Measurements from ENCODE around the gene LCN15. TPM values are rescaled to one million over a fixed set of nuclear protein-coding genes. Genes with fewer than 3 reads are reported as not detected.

The LCN15 gene
- total and polyA plus RNA-seq, 2 of the 13 experiments (the other 11 are each of a cell fraction or from before 2014, with no cell fraction given): 1.3 to 53.7 TPM

- TF ChIP-seq NFIB (CRISPR knock-in tag; IDR thresholded peaks at IDR 0.05; ENCODE audit: borderline replicate concordance) (no peak), ZNF773 (CRISPR knock-in tag; IDR thresholded peaks at IDR 0.05; ENCODE audit: borderline replicate concordance) (no peak), HMG20B (CRISPR knock-in tag; conservative IDR thresholded peaks at IDR 0.05) (no peak), THAP7 (CRISPR knock-in tag; IDR thresholded peaks at IDR 0.05) (no peak), ZNF850 (CRISPR knock-in tag; conservative IDR thresholded peaks at IDR 0.05) (0 out of 2 replicates have a peak, but pooled peaks have one; percentile 16), ZNF605 (CRISPR knock-in tag; IDR thresholded peaks at IDR 0.05) (peak; percentile 1; the same call in 1 of the 2 replicates)
Observed at GRCh38 chr9:136806631-136807201, 42.4 kb upstream of the LCN15 start (continued).

- peak overlapping the region; percentile 76 for H3K27ac ChIP-seq (ENCODE audit: extremely low read length, insufficient read depth, low read length)
- 93% methylated on average over 3 of the region's 10 CpGs for WGBS (ENCODE audit: low lambda C conversion rate)
- peak overlapping the region; percentile 86; the same call in 1 of the 2 replicates for H3K9ac ChIP-seq (ENCODE audit: insufficient read depth, low read depth, low read length)
- DNase-seq (ENCODE audit: low spot score): no peak
- BruUV-seq (replicated peaks): no TSS peak
- H3K4me2 ChIP-seq (ENCODE audit: low read depth, low read length): peak overlapping the region; percentile 72
- in situ Hi-C loops (cut with HindIII; ENCODE audit: extremely low pct_ligation_motif_present, low pct_unique_long_range_greater_than_20kb): no loop called here
- intact Hi-C loops (cut with micrococcal nuclease; ENCODE audit: unreplicated experiment): no loop called here
- H3K4me3 ChIP-seq (replicated peaks in 1 of 3; ENCODE audit: insufficient read depth in 1 of 3, low read depth in 2 of 3, low read length in 3 of 3): peak overlapping the region; percentile 61 to 96 (median 88); a peak in 5 of 6 replicates
- H3K36me3 ChIP-seq (replicated peaks in 1 of 2; ENCODE audit: control insufficient read depth in 1 of 2, insufficient read depth in 2 of 2, low read length in 2 of 2): peaks cover 2 to 3% of the 10 kb centered on the region in 2 experiments; a peak in 3 of 5 replicates
- ChIA-PET CTCF (ENCODE audit: low intra/inter-chr PET ratio, low total read pairs) (no interaction called here), POLR2A (interaction anchor here (0.6 to 3.2 kb wide), 5 partner anchors 10 to 78 kb away, joined by 3 to 12 read pairs (median 6); partner anchors contain the start of gene CCDC183)
- H3K9me3 ChIP-seq (ENCODE audit: low read length): no peaks in the 10 kb centered on the region
- no peak for ATAC-seq
- no peak overlapping the region for H2AFZ ChIP-seq (ENCODE audit: low read length)
- H3K27me3 ChIP-seq (ENCODE audit: control insufficient read depth in 1 of 2, insufficient read depth in 2 of 2, low read length in 2 of 2): no peaks in the 10 kb centered on the region
- H3K4me1 ChIP-seq (ENCODE audit: insufficient read depth, low read length): peaks cover 74% of the 10 kb centered on the region
- H3K79me2 ChIP-seq (ENCODE audit: insufficient read depth, low read length): peaks cover 55% of the 10 kb centered on the region
- no peaks in the 10 kb centered on the region; the same call in 1 of the 2 replicates for H4K20me1 ChIP-seq (ENCODE audit: insufficient read depth, low read length)
- no peak for FAIRE-seq
- TF ChIP-seq ARNTL (CRISPR knock-in tag; IDR thresholded peaks at IDR 0.05) (no peak), ARID5B (CRISPR knock-in tag; IDR thresholded peaks at IDR 0.05) (no peak), THAP8 (CRISPR knock-in tag; IDR thresholded peaks at IDR 0.05; ENCODE audit: borderline replicate concordance) (no peak), PHF8 (CRISPR knock-in tag; IDR thresholded peaks at IDR 0.05) (no peak), KDM3A (CRISPR knock-in tag; IDR thresholded peaks at IDR 0.05; ENCODE audit: low read depth) (no peak), ZBTB38 (CRISPR knock-in tag; IDR thresholded peaks at IDR 0.05) (peak; percentile 60; the same call in 1 of the 2 replicates), ZC3H13 (CRISPR knock-in tag; IDR thresholded peaks at IDR 0.05) (peak; percentile 33; the same call in 1 of the 2 replicates), RBFOX2 (IDR thresholded peaks at IDR 0.05; ENCODE audit: low read depth, low read length) (peak; percentile 57), SRF (IDR thresholded peaks at IDR 0.05; ENCODE audit: low read depth, low read length) (no peak), AGO1 (IDR thresholded peaks at IDR 0.05; ENCODE audit: low read depth, low read length, poor library complexity, severe bottlenecking) (peak; percentile 74), BORCS8-MEF2B (CRISPR knock-in tag; IDR thresholded peaks at IDR 0.05) (no peak), ZMAT5 (CRISPR knock-in tag; IDR thresholded peaks at IDR 0.05; ENCODE audit: borderline replicate concordance, low read depth) (no peak)
Observed at GRCh38 chr9:136806067-136806466, 41.7 kb upstream of the LCN15 start.
